Lung (tissue), 12 donors: ENCODE data around the gene FUT8. TPM values are rescaled to one million over a fixed set of nuclear protein-coding genes. Genes with fewer than 3 reads are reported as not detected.
A peak's percentile ranks its signal among the peaks of the same experiment; 100 is the strongest.

ENCODE experiments used
- ATAC-seq: fragments of 200-7000 bp; cut with Tn5 transposase; one replicate; pipeline ENCODE4 v1.9.1; 2020; ENCODE audit warnings: moderate number of reproducible peaks; ENCODE audit not compliant: insufficient read depth, low FRiP score
- DNase-seq, 3 donors: peaks; one replicate each; pipeline ENCODE4 v3.0.0-alpha.2; 2013 to 2017
- H3K27ac ChIP-seq, 2 donors: one replicate each; pipeline ENCODE4 v1.5.1; 2013; ENCODE audit warnings: mild to moderate bottlenecking in 2 of 2, moderate library complexity in 2 of 2, control low read depth in 1 of 2, inconsistent platforms in 1 of 2, low read depth in 1 of 2, low read length in 1 of 2
- H3K27me3 ChIP-seq, 3 donors: one replicate each; pipeline ENCODE4 v1.5.1; 2013; ENCODE audit warnings: low read length in 2 of 3; ENCODE audit not compliant: control insufficient read depth in 3 of 3, insufficient read depth in 3 of 3
- H3K36me3 ChIP-seq, 4 donors: one replicate each; pipeline ENCODE4 v1.5.1; 2013; ENCODE audit warnings: low read length in 4 of 4, mild to moderate bottlenecking in 1 of 4, moderate library complexity in 1 of 4; ENCODE audit not compliant: control insufficient read depth in 4 of 4, insufficient read depth in 4 of 4
- H3K4me1 ChIP-seq, 5 donors: one replicate each; pipeline ENCODE4 v1.5.1; 2013; ENCODE audit warnings: low read length in 5 of 5, mild to moderate bottlenecking in 2 of 5, moderate library complexity in 1 of 5; ENCODE audit not compliant: control insufficient read depth in 5 of 5, insufficient read depth in 5 of 5
- H3K4me3 ChIP-seq: one replicate; pipeline ENCODE4 v1.5.1; 2013; ENCODE audit warnings: mild to moderate bottlenecking, control low read depth, moderate library complexity
- H3K9ac ChIP-seq, 2 donors: one replicate each; pipeline ENCODE4 v1.5.1; 2013; ENCODE audit warnings: low read length in 2 of 2, control low read depth in 1 of 2; ENCODE audit not compliant: insufficient read depth in 1 of 2
- H3K9me3 ChIP-seq, 4 donors: one replicate each; pipeline ENCODE4 v1.5.1; 2013; ENCODE audit warnings: low read length in 3 of 4, mild to moderate bottlenecking in 1 of 4, moderate library complexity in 1 of 4; ENCODE audit not compliant: control insufficient read depth in 4 of 4, insufficient read depth in 3 of 4
- CTCF ChIP-seq: IDR thresholded peaks from 2 replicates; pipeline ENCODE4 v1.5.1; 2012; ENCODE audit warnings: mild to moderate bottlenecking; ENCODE audit errors: control extremely low read depth, extremely low read depth
- WGBS, 2 donors: extraction: QIAGEN DNeasy Blood & Tissue Kit; methylation state at CpG; one replicate each; pipeline ENCODE4 v1.1.7; 2013; 5-methylcytosine and 5-hydroxymethylcytosine counted together
- polyA plus RNA-seq, 2 donors: library from polyadenylated mRNA; stranded (reverse); fragments of 200-250 nt; gene quantifications; one replicate each; pipeline ENCODE4 v1.2.1, GENCODE V29; 2013
- total RNA-seq, 2 donors: library from RNA; depleted of rRNA in 1 of 2; stranded (reverse); fragments of >200 nt in 1 of 2; gene quantifications; one replicate each; pipeline ENCODE4 v1.2.1, GENCODE V29; 2014 to 2021
- donor health status: control.
- donor health status: control.
- donor health status: Bipolar disorder and iron deficiency.
- donor health status: healthy.
- donor health status: DM: yes; HTN: yes; CAD: no.

FUT8 gene
- total and polyA plus RNA-seq, 4 donors = 9.9 to 98.5 (median 25.8) TPM

GRCh38 chr14:65599375-65599774 lies 186.8 kb downstream of the FUT8 start:
- Histone ChIP-seq H3K9ac (no peak overlapping the region), H3K36me3 (no peaks in the 10 kb centered on the region), H3K4me1 (peaks cover 0 to 2% (median 0%) of the 10 kb centered on the region in 5 donors), H3K27ac (no peak overlapping the region), H3K9me3 (no peaks in the 10 kb centered on the region), H3K27me3 (no peaks in the 10 kb centered on the region), H3K4me3 (no peak overlapping the region)
- no peak for DNase-seq
- no peak for ATAC-seq
- TF ChIP-seq CTCF = no peak
- 0% methylated on average over 1 of the region's 1 CpG for WGBS, 2 donors

- no peak for TF ChIP-seq CTCF
- Histone ChIP-seq H3K9ac (no peak overlapping the region), H3K27me3 (no peaks in the 10 kb centered on the region), H3K9me3 (no peaks in the 10 kb centered on the region), H3K27ac (no peak overlapping the region), H3K4me1 (no peaks in the 10 kb centered on the region), H3K4me3 (no peak overlapping the region), H3K36me3 (no peaks in the 10 kb centered on the region)
- no peak for DNase-seq
- ATAC-seq = no peak
- 74 to 91% methylated on average over 3 of the region's 3 CpGs for WGBS, 2 donors
Measured at GRCh38 chr14:65600742-65601141, 188.2 kb downstream of the FUT8 start.

- H3K9me3 ChIP-seq = no peaks in the 10 kb centered on the region
- no peak overlapping the region for H3K4me3 ChIP-seq
- no peak for TF ChIP-seq CTCF
- H3K4me1 ChIP-seq = no peaks in the 10 kb centered on the region
- no peak overlapping the region for H3K9ac ChIP-seq
- no peaks in the 10 kb centered on the region for H3K36me3 ChIP-seq
- no peak overlapping the region for H3K27ac ChIP-seq
- DNase-seq (no peak), ATAC-seq (no peak)
- no peaks in the 10 kb centered on the region for H3K27me3 ChIP-seq
Measured at GRCh38 chr14:65604535-65604934, 192.0 kb downstream of the FUT8 start.

GRCh38 chr14:65604936-65605335 lies 192.4 kb downstream of the FUT8 start:
- no peak overlapping the region for H3K27ac ChIP-seq
- no peaks in the 10 kb centered on the region for H3K27me3 ChIP-seq
- H3K9me3 ChIP-seq = no peaks in the 10 kb centered on the region
- no peak overlapping the region for H3K4me3 ChIP-seq
- no peaks in the 10 kb centered on the region for H3K4me1 ChIP-seq
- 48 to 49% methylated on average over 2 of the region's 2 CpGs for WGBS, 2 donors
- H3K9ac ChIP-seq = no peak overlapping the region
- ATAC-seq = no peak
- no peaks in the 10 kb centered on the region for H3K36me3 ChIP-seq
- TF ChIP-seq CTCF = no peak
- peak in 1 of 3 donors; percentile 24 for DNase-seq
